ENCODE results near the gene PNPLA8.

PNPLA8 gene

GRCh38 chr7:108434010-108434409 lies 91.9 kb downstream of the PNPLA8 start:
- DNase-seq: no peak

- no peak for DNase-seq
Measured at GRCh38 chr7:108431099-108431498, 94.8 kb downstream of the PNPLA8 start.

DNA sequence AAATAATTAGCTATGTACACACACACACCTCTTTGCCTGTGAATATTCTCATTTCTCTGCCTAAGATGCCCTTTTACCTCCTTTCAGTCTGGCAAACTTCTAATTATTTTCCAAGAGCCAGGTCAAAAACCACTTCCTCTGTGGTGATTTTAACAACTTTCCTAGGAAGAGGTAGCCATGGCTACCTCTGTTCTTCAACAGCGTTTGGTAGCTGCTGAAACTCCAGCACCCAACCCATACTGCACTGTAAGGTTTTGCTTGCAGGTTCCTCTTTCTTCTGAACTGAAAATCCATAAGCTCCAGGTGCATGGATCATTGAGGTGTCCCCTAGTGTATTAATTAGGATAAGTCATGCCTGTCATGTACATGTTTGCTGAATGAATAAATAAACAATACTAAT lies 95.3 kb downstream of the PNPLA8 start:
- no peak for DNase-seq

DNA sequence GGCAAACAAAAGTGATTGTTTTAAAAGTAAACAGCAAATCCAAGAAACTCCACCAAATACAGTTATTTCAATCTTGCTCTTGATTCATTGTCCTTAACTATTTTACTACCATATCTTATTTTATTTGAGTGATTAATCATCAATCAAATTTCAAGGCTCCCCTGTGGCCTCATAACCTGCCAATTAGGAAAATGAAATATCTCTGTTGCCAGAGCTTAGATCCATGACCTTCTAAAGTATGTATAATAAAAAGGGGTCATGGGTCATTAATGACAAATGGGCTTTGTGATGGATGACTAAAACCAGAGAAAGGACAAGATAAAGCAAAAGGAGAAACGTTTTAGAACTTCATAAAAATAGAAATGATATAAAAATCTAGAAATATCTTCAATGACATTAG lies 98.2 kb downstream of the PNPLA8 start:
- no peak for DNase-seq

GRCh38 chr7:108425714-108426275 lies 100.1 kb downstream of the PNPLA8 start:
- DNase-seq: no peak

DNA sequence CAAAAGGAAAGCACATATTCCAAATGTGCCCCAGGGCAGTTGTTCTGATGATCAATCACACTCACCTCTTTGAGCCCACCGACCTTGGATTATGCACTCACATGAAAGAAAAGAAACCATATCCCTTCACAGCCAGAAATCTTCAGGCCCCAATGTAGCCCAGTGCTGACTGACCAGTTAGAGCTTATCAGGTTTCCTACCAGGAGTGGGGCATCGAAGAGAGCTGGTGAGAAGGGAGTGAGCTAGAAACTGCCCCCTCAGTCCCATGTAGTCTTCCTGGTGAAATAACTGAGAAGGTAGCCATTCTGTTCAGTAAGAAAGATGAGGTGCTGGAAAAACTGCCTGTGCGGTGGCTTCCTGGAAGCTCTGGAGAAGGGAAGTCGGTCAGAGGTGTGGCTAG lies 101.9 kb downstream of the PNPLA8 start:
- DNase-seq: peak in 1 of 2 experiments; percentile 40

DNA sequence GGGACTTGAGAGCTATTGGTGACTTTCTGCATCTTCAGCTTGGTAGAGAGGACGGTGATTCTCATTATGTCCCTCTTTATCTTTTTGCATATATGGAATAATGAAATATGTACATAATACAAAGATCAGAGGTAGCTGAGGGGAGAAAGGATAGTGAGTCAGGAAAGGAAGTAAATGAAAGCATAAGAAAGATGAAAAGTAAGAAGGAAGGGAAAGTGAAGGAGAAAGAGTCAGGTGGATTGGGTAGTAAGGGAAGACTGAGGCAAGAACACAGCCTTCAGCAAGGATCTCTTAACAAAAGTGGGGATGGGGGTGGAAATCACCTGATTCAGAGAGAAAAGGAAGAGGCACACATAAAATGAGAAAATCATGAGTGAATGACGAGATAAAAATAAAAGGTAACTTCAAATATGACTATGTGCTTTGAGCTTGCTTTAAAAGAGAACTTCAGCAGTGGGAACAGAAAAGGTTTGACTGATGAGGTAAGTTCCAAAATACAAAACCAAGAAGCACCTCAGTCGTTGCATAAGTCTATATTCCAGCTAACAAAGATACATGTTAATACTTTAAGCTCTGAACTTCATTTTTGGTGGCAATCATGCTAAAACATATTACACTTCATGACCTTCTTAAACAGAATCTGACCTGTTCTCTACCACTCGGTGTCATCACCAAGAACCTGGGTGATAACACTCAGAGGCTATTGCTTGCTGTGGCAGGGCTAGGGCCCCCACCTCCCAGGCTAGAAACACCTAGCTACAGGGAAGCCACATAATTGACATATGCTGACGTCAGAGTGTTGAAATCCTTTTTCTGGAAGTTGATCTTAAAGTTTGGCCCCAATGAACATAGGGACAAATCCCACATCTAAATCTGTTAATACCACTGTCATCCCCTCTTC lies 102.6 kb downstream of the PNPLA8 start:
- no peak for DNase-seq

DNA sequence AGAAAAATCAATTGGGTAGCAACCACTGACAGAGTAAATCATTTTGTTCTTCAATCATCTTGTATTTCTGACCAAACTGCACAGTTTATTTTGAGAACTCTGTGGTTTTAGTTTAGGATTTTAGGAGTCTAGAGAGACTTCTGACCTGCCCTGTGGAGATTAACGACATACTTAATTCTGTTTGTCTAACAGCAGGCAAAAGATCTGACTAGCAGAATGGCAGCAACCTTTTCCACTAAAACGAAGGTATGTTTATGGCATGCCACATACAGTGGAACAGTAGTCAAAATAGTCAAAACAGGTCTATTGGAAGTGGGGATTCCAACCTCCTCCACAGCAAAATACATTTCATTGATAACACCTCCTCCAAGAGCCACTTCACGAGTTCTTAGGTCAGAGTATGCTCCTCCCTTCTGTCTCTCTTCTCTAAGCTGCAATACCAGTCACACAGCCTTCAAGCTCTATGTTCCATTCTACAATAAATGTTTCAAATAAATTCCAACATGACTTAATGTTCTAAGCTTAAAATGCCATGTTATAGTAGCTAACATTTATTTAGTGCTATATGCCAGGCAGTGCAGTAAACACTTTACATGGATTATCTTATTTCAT lies 104.1 kb downstream of the PNPLA8 start:
- peak in 1 of 2 experiments; percentile 9 for DNase-seq

All from NCI-H526 (cell line).